ENCODE results near the gene ABCB8.
"Not testable (repeated sequence)": the region's sequence is repeated elsewhere in the genome, so short reads cannot be mapped to it uniquely, and the experiment has no call there.

ABCB8 gene

DNA sequence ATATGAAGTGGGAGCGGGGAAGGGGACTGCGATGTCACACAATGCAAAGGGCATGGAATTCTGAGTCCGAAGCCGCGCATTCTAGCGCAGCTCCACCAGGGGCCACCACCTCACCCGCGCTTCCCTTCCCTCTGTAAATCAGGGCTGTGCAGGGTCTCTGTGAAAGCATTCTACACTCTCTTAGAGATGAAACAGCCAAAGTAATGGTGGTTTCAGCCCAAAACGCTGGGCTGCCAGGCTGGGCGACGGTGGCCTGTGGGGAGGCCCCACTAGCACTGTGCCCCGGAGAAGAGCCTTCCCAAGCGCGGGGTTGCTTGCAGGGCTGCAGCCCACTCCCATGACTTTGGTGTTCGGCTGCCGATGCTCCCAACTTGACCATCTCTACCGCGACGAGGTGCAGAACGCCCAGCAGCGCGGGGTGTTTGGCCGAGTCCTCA lies 15.3 kb upstream of the ABCB8 start:
- DNase-seq (ENCODE audit: extremely low spot score, insufficient read length, low read depth) (no peak), FAIRE-seq (no peak)

GRCh38 chr7:151013356-151013732 lies 14.9 kb upstream of the ABCB8 start:
- no peak for DNase-seq (ENCODE audit: extremely low spot score, insufficient read length, low read depth)
- no peak for FAIRE-seq

GRCh38 chr7:151013733-151014497 lies 14.3 kb upstream of the ABCB8 start:
- peak; percentile 56 for DNase-seq (ENCODE audit: extremely low spot score, insufficient read length, low read depth)
- FAIRE-seq = peak; percentile 76

DNA sequence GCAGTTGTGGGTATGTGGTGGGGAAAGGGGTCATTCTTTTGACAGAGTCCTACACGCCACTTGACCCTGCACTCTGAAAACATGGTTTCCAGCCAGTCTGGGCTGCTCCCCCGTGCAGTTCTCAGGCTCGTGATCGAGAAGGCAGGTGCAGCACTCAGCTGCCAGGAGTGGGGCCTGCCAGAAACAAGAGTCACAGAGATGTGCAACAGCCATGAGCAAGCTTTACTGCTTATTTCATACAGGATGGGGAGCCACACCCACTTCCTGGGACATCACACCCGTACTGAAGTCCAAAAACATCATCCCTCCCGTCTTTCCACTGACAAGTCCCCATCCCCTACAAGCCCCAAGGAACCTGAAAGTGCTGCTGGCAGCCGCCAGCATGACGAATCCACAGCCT lies 13.3 kb upstream of the ABCB8 start:
- DNase-seq (ENCODE audit: extremely low spot score, insufficient read length, low read depth) (no peak), FAIRE-seq (no peak)

GRCh38 chr7:151015967-151016366 lies 12.3 kb upstream of the ABCB8 start:
- DNase-seq (ENCODE audit: extremely low spot score, insufficient read length, low read depth) (no peak), FAIRE-seq (no peak)

DNA sequence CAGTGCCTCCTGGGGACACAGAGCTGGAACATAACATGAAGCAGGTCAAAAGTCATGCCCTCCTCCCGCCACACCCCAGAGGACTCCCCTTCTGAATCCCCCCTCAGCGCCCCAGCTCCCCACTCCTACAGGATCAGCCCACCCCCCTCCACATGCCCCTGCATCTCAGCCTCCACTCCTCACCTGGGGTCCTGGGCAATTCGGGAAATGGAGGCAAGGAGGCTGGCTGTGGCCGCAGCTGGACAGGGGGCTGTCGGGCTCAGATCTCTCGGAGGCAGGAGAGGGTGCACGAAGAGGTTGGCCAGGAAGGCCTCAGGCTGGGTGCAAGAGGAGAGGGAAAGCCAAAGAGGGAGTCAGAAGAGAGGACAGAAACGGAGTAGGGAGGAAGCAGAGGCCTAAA lies 11.7 kb upstream of the ABCB8 start:
- FAIRE-seq = no peak
- no peak for DNase-seq (ENCODE audit: extremely low spot score, insufficient read length, low read depth)

- no peak for FAIRE-seq
- DNase-seq (ENCODE audit: extremely low spot score, insufficient read length, low read depth) = no peak
Measured at GRCh38 chr7:151016942-151017341, 11.3 kb upstream of the ABCB8 start.

DNA sequence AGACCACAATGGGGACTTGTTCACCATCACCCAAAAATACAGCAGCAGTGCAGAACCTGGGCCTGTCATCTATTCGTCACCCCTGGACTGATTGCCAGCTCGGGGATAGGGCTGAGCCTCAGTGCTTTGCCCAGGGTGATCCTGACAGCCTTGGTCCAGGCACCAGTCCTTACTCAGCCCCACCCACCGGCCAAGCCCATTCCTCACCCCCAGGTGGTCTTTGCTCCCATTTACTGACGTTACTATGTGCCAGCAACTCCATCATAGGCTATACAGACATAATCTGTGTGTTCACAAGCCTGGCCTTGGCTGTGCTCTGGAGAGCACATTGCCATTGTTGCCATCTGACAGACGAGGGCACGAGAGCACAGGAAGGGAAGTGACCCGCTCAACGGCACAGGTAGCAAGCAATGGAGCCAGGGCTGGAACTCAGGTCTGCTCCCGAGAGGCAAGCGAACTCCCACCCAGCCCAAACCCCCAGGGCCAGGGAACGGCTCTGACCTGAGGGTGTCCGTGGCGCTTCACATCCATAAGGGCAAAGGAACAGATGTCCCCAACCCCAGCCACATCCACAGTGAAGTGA lies 10.8 kb upstream of the ABCB8 start:
- no peak for DNase-seq (ENCODE audit: extremely low spot score, insufficient read length, low read depth)
- FAIRE-seq = no peak

- FAIRE-seq = no peak
- peak; percentile 46 for DNase-seq (ENCODE audit: extremely low spot score, insufficient read length, low read depth)
Measured at GRCh38 chr7:151017953-151018420, 10.3 kb upstream of the ABCB8 start.

DNA sequence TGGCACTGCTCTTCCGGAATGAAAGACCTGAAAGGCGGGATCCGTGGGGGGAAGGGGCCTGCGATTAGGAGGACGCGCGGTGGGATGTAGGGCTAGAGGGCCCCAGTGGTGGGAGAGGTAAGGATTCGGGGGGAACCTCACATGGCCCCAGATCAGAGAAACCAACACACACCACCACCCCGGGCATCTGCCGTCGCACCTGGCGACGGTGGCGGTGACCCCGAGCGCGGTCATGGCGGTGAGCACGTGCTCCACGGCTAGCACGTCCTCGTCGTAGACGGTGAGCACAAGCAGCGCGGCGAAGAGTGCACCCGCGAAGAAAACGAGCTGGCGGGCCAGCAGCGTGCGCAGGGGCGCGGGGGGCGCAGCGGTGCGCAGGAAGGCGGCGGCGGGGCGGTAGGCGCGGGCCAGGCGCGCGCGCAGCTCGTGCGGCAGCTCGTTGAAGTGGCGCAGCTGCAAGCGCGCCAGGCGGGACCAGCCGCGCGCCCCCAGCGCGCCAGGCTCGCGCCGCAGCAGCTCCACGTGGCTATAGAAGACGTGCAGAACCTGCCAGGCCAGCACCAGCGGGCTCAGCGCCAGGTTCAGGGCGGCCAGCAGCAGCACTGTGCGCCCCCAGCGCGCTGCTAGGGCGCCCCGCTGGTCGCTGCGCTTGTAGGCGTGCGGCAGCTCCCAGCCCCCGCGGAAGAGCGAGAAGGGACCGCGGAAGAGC lies 9.7 kb upstream of the ABCB8 start:
- DNase-seq (ENCODE audit: extremely low spot score, insufficient read length, low read depth) = no peak
- FAIRE-seq = no peak

DNA sequence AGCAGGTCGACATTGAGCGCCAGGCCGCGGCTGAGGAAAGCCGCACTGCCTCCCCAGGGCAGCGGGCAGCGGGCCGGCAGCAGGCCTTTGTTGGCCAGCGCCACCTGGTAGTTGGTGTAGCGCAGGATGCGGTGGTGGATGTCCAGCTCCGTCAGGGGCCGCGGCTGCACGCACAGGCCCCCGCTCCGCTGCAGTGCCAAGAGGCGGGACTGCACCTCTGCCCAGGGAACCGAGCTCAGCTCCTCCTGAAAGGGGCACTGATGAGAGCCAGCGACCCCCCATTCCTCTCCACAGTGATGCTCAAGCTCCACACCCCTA lies 9.2 kb upstream of the ABCB8 start:
- DNase-seq (ENCODE audit: extremely low spot score, insufficient read length, low read depth) (no peak), FAIRE-seq (no peak)

GRCh38 chr7:151020231-151020630 lies 8.0 kb upstream of the ABCB8 start:
- no peak for DNase-seq (ENCODE audit: extremely low spot score, insufficient read length, low read depth)
- FAIRE-seq = no peak

- DNase-seq (ENCODE audit: extremely low spot score, insufficient read length, low read depth) (no peak), FAIRE-seq (no peak)
Measured at GRCh38 chr7:151023232-151023631, 5.0 kb upstream of the ABCB8 start.

DNA sequence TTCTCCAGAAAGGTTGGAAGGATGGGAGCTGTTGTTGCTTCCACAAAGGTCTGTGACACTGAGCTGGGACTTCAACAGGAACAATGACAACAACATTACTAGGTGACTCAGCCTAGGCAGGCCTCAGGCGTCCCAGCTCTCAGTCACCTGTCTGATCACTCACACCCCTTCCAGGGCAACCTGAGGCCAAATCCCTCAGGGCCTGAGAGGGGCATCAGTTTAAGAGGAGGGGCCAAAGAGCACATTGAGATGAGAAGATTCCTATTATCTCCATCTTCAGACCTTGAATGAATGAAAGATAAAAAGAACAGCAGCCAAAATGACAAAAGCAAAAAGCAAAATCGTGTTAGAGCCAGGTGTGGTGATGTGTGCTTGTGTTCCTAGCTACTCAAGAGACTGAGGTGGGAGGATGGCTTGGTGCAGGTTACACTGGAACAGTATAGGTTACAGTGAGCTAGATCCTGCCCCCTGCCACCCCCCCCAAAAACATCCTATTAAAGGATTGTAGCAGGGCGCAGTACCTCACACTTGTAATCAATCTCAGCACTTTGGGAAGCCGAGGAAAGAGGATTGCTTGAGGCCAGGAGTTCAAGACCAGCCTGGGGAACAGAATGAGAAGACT lies 3.7 kb upstream of the ABCB8 start, which contains the start of gene ATG9B:
Gene ATG9B (minus strand): TSS at position 60 of the 622 bp plus-strand sequence. CDS start 71 bp downstream, outside the sequence.
- FAIRE-seq (no peak), DNase-seq (ENCODE audit: extremely low spot score, insufficient read length, low read depth) (no peak)

DNA sequence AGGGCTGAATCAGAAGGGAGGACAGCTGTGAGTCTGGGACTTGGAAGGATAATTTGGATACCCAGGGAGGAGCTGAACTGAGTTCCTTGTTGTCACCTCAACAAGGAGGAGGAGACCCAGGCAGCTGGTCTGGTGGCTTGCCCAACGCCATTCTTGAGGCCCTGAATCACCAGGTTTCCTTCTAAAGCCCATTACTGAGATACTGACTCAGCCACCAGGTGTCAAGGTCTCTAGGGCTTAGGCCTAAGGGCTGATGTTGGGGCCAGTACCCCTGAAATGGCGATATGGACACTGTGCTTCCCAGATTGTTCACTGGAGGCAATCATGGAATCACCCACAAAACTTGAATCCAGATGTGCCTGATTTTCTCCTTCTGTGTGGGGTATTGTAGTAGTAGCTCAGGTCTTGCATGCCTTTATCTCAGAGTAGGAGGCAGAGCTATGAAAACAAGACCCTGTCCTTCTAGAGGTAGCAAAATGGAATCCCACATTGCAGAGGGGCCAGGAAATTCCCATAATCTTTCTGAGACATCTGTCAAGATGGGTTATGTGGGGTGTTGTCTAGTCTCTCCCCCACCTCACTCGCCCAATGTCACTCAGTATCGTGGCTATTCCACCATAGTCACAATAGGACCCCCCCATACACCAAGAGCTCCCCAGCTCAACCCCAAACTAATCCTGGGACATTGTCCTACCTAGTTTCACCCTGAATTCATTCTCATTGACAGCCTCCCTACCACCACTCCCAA lies 2.2 kb upstream of the ABCB8 start:
- DNase-seq (ENCODE audit: extremely low spot score, insufficient read length, low read depth) (no peak), FAIRE-seq (no peak)

- DNase-seq (ENCODE audit: extremely low spot score, insufficient read length, low read depth); FAIRE-seq: not testable (repeated sequence)
Measured at GRCh38 chr7:151026771-151027727, 1.2 kb upstream of the ABCB8 start.

DNA sequence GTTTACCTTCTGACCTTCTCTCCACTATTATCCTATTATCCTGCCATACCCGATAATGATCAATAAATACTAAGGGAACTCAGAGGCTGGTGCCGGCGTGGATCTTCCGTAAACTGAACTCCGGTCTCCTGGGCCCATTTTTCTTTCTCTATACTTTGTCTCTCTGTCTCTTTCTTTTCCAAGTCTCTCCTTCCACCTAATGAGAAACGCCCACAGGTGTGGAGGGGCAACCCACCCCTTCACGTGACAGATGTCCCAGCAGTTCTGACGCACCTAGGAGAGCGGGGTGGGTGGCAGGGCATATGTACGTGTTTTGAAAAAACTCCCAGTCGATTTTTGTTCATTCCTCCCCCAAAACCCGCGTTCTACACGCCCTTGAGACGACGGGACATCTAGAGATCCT lies 521 bp upstream of the ABCB8 start:
- not testable (repeated sequence) for DNase-seq (ENCODE audit: extremely low spot score, insufficient read length, low read depth); FAIRE-seq

DNA sequence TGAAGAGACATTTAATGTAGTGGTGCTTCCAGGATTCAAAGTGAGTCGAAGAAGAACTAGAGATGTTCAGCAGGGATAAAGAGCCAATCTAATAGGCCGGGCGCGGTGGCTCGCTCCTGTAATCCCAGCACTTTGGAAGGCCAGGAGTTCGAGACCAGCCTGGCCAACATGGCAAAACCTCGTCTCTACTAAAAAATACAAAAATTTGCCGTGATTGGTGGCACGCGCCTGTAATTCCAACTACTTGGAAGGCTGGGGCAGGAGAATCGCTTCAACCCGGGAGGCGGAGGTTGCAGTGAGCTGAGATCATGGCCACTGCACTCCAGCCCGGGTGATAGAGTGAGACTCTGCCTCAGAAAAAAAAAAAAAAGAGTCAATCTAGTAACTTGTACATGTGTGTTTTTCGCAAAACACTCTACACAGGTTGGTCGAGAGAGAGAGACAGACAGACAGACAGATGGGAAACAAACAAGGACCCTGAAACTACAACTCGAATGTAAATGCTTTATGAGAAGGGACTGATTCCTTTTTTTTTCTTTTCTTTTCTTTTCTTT lies 775 bp downstream of the ABCB8 start:
- FAIRE-seq (no peak), DNase-seq (ENCODE audit: extremely low spot score, insufficient read length, low read depth) (no peak)

GRCh38 chr7:151031011-151031410 lies 2.8 kb downstream of the ABCB8 start:
- FAIRE-seq (no peak), DNase-seq (ENCODE audit: extremely low spot score, insufficient read length, low read depth) (no peak)

All from GM18507 (cell line).